Activated T-cell treated with anti-CD3 and anti-CD28 coated beads, Interleukin-2, amount 50 U/mL, for 72 hours (primary cell): Measurements from ENCODE around the gene BOC. TPM values are rescaled to one million over a fixed set of nuclear protein-coding genes. Genes with fewer than 3 reads are reported as not detected.

ENCODE experiments used
- ATAC-seq, 2 donors: fragments of 150-1000 bp; cut with Tn5 transposase; replicated peaks in 1 of 2; 2 replicates each; pipeline ENCODE4 v1.10.0; 2021; ENCODE audit warnings: moderate library complexity in 2 of 2, mild to moderate bottlenecking in 1 of 2
- DNase-seq, 2 donors: peaks; one replicate each; pipeline ENCODE4 v3.0.0; 2021 to 2022; ENCODE audit warnings: mixed read lengths in 1 of 2
- H3K27ac Mint-ChIP-seq: one replicate; pipeline ENCODE4 v1.8.0; 2022; ENCODE audit warnings: mild to moderate bottlenecking, moderate library complexity, mixed read lengths
- H3K27me3 Mint-ChIP-seq: one replicate; pipeline ENCODE4 v1.8.0; 2022; ENCODE audit warnings: low read depth, mixed read lengths
- H3K36me3 Mint-ChIP-seq, 2 donors: one replicate each; pipeline ENCODE4 v1.8.0; 2022; ENCODE audit warnings: mixed read lengths in 2 of 2, mild to moderate bottlenecking in 1 of 2; ENCODE audit not compliant: insufficient read depth in 2 of 2
- H3K4me1 Mint-ChIP-seq: one replicate; pipeline ENCODE4 v1.8.0; 2022; ENCODE audit warnings: low read depth, mixed read lengths
- H3K4me3 Mint-ChIP-seq, 2 donors: one replicate each; pipeline ENCODE4 v1.8.0; 2022; ENCODE audit warnings: mild to moderate bottlenecking in 2 of 2, mixed read lengths in 2 of 2, moderate library complexity in 2 of 2
- H3K9me3 Mint-ChIP-seq, 2 donors: one replicate each; pipeline ENCODE4 v1.8.0; 2022; ENCODE audit warnings: mixed read lengths in 2 of 2
- total RNA-seq, 2 donors: library from RNA; stranded (reverse); gene quantifications; one replicate each; pipeline ENCODE4 v1.2.3, GENCODE V29; 2022

Gene BOC
- total RNA-seq, 2 donors from 2014 or later = 0.19 to 0.31 TPM

GRCh38 chr3:113174801-113175485 lies 36.4 kb upstream of the BOC start:
- no peak for ATAC-seq
- Mint-ChIP-seq H3K9me3 (no peaks in the 10 kb centered on the region), H3K36me3 (no peaks in the 10 kb centered on the region), H3K4me1 (no peaks in the 10 kb centered on the region), H3K27me3 (peaks cover 10% of the 10 kb centered on the region), H3K4me3 (no peak overlapping the region), H3K27ac (no peak overlapping the region)
- DNase-seq = no peak

- Mint-ChIP-seq H3K36me3 (no peaks in the 10 kb centered on the region), H3K27ac (no peak overlapping the region), H3K9me3 (no peaks in the 10 kb centered on the region), H3K27me3 (peaks cover under 1% of the 10 kb centered on the region), H3K4me3 (no peak overlapping the region), H3K4me1 (no peaks in the 10 kb centered on the region)
- DNase-seq (no peak), ATAC-seq (no peak)
Observed at GRCh38 chr3:113177526-113177925, 33.8 kb upstream of the BOC start.

- no peaks in the 10 kb centered on the region for H3K9me3 Mint-ChIP-seq
- H3K4me1 Mint-ChIP-seq = no peaks in the 10 kb centered on the region
- no peaks in the 10 kb centered on the region for H3K36me3 Mint-ChIP-seq
- no peak overlapping the region for H3K4me3 Mint-ChIP-seq
- no peak for ATAC-seq
- no peaks in the 10 kb centered on the region for H3K27me3 Mint-ChIP-seq
- no peak overlapping the region for H3K27ac Mint-ChIP-seq
- no peak for DNase-seq
Observed at GRCh38 chr3:113179235-113179824, 32.0 kb upstream of the BOC start.

- Mint-ChIP-seq H3K4me3 (no peak overlapping the region), H3K27me3 (no peaks in the 10 kb centered on the region), H3K36me3 (no peaks in the 10 kb centered on the region), H3K4me1 (no peaks in the 10 kb centered on the region), H3K27ac (no peak overlapping the region), H3K9me3 (peaks cover 2% of the 10 kb centered on the region in 2 donors)
- DNase-seq = no peak
- ATAC-seq = no peak
Observed at GRCh38 chr3:113183748-113184661, 27.4 kb upstream of the BOC start.

GRCh38 chr3:113185194-113185835 lies 26.0 kb upstream of the BOC start:
- no peak overlapping the region for H3K4me3 Mint-ChIP-seq

GRCh38 chr3:113186566-113186965 lies 24.8 kb upstream of the BOC start:
- H3K4me1 Mint-ChIP-seq = no peaks in the 10 kb centered on the region
- peaks cover 2% of the 10 kb centered on the region in 2 donors for H3K9me3 Mint-ChIP-seq
- DNase-seq (no peak), ATAC-seq (no peak)
- H3K36me3 Mint-ChIP-seq = no peaks in the 10 kb centered on the region
- H3K27ac Mint-ChIP-seq = no peak overlapping the region
- no peak overlapping the region for H3K4me3 Mint-ChIP-seq
- H3K27me3 Mint-ChIP-seq = no peaks in the 10 kb centered on the region

More at GRCh38 chr3:113185194-113185835, 26.0 kb upstream of the BOC start:
- H3K9me3 Mint-ChIP-seq = peaks cover 2% of the 10 kb centered on the region in 2 donors
- ATAC-seq (no peak), DNase-seq (no peak)
- H3K4me1 Mint-ChIP-seq = no peaks in the 10 kb centered on the region
- H3K36me3 Mint-ChIP-seq = no peaks in the 10 kb centered on the region
- H3K27ac Mint-ChIP-seq = no peak overlapping the region
- no peaks in the 10 kb centered on the region for H3K27me3 Mint-ChIP-seq

- Mint-ChIP-seq H3K27me3 (no peaks in the 10 kb centered on the region), H3K4me3 (no peak overlapping the region), H3K4me1 (no peaks in the 10 kb centered on the region), H3K9me3 (no peaks in the 10 kb centered on the region), H3K36me3 (no peaks in the 10 kb centered on the region), H3K27ac (no peak overlapping the region)
- DNase-seq (no peak), ATAC-seq (no peak)
Observed at GRCh38 chr3:113193288-113193687, 18.1 kb upstream of the BOC start.

- H3K27me3 Mint-ChIP-seq = no peaks in the 10 kb centered on the region
- no peak overlapping the region for H3K4me3 Mint-ChIP-seq
- no peaks in the 10 kb centered on the region for H3K4me1 Mint-ChIP-seq
- H3K9me3 Mint-ChIP-seq = no peaks in the 10 kb centered on the region
- no peaks in the 10 kb centered on the region for H3K36me3 Mint-ChIP-seq
- H3K27ac Mint-ChIP-seq = no peak overlapping the region
- ATAC-seq = no peak
- no peak for DNase-seq
Observed at GRCh38 chr3:113193719-113194118, 17.6 kb upstream of the BOC start.

- ATAC-seq (no peak), DNase-seq (no peak)
- H3K36me3 Mint-ChIP-seq = no peaks in the 10 kb centered on the region
- no peaks in the 10 kb centered on the region for H3K4me1 Mint-ChIP-seq
- H3K27me3 Mint-ChIP-seq = no peaks in the 10 kb centered on the region
- H3K9me3 Mint-ChIP-seq = no peaks in the 10 kb centered on the region
- no peak overlapping the region for H3K4me3 Mint-ChIP-seq
- H3K27ac Mint-ChIP-seq = no peak overlapping the region
Observed at GRCh38 chr3:113194823-113195401, 16.4 kb upstream of the BOC start.

GRCh38 chr3:113200351-113200750 lies 11.0 kb upstream of the BOC start:
- no peak for ATAC-seq
- no peak overlapping the region for H3K4me3 Mint-ChIP-seq
- H3K9me3 Mint-ChIP-seq = no peaks in the 10 kb centered on the region
- H3K4me1 Mint-ChIP-seq = no peaks in the 10 kb centered on the region
- H3K27me3 Mint-ChIP-seq = peaks cover 14% of the 10 kb centered on the region
- H3K27ac Mint-ChIP-seq = no peak overlapping the region
- H3K36me3 Mint-ChIP-seq = no peaks in the 10 kb centered on the region
- no peak for DNase-seq

- H3K9me3 Mint-ChIP-seq = no peaks in the 10 kb centered on the region
- no peaks in the 10 kb centered on the region for H3K36me3 Mint-ChIP-seq
- peaks cover 14% of the 10 kb centered on the region for H3K27me3 Mint-ChIP-seq
- ATAC-seq (no peak), DNase-seq (no peak)
- no peak overlapping the region for H3K4me3 Mint-ChIP-seq
- H3K27ac Mint-ChIP-seq = no peak overlapping the region
- H3K4me1 Mint-ChIP-seq = no peaks in the 10 kb centered on the region
Observed at GRCh38 chr3:113200946-113201345, 10.4 kb upstream of the BOC start.

GRCh38 chr3:113204371-113204770 lies 7.0 kb upstream of the BOC start:
- Mint-ChIP-seq H3K4me1 (no peaks in the 10 kb centered on the region), H3K4me3 (no peak overlapping the region), H3K27me3 (peaks cover 43% of the 10 kb centered on the region), H3K27ac (no peak overlapping the region), H3K9me3 (no peaks in the 10 kb centered on the region), H3K36me3 (no peaks in the 10 kb centered on the region)
- DNase-seq = no peak
- ATAC-seq = no peak

- H3K4me1 Mint-ChIP-seq = no peaks in the 10 kb centered on the region
- no peak overlapping the region for H3K4me3 Mint-ChIP-seq
- H3K9me3 Mint-ChIP-seq = no peaks in the 10 kb centered on the region
- ATAC-seq (no peak), DNase-seq (no peak)
- H3K27ac Mint-ChIP-seq = no peak overlapping the region
- H3K36me3 Mint-ChIP-seq = no peaks in the 10 kb centered on the region
- peaks cover 52% of the 10 kb centered on the region for H3K27me3 Mint-ChIP-seq
Observed at GRCh38 chr3:113205481-113205880, 5.9 kb upstream of the BOC start.
